Measurements from ENCODE around the gene CDC42SE2. TPM values are rescaled to one million over a fixed set of nuclear protein-coding genes. Genes with fewer than 3 reads are reported as not detected.

Gene CDC42SE2
- total RNA-seq (100 to 1,000 TPM; 313 to 326 TPM), polyA plus RNA-seq (100 to 1,000 TPM; 423 to 544 (median 480) TPM), total RNA-seq (253 to 839 (median 390) reads per million in 6 experiments)

GRCh38 chr5:131263648-131264450, at the start of gene CDC42SE2:
Gene CDC42SE2, plus strand, starts transcription at chr5:131264053. Its CDS starts 95,441 bp downstream, at chr5:131359494.
- no peaks in the 10 kb centered on the region for H3K27me3 Mint-ChIP-seq
- H3K27ac Mint-ChIP-seq, result peak within 1 kb of the TSS; percentile 93 to 98 (median 96)
- peaks cover 6 to 26% (median 11%) of the 10 kb centered on the region in 3 donors for H3K36me3 Mint-ChIP-seq
- peak; percentile 78 to 84 for ATAC-seq
- DNase-seq, result peak; percentile 81 to 92 (median 88)
- peak within 1 kb of the TSS; percentile 79 to 98 (median 91) for H3K4me3 Mint-ChIP-seq
- peaks cover 11 to 64% (median 39%) of the 10 kb centered on the region in 4 donors for H3K4me1 Mint-ChIP-seq
- H3K9me3 Mint-ChIP-seq, result no peaks in the 10 kb centered on the region
- POLR2A ChIA-PET, result interaction anchor here (0.6 to 10.2 kb wide), 35 partner anchors 10 to 137 kb away, joined by 3 to 159 read pairs (median 6); partner anchors contain the start of genes HINT1 and LYRM7

DNA sequence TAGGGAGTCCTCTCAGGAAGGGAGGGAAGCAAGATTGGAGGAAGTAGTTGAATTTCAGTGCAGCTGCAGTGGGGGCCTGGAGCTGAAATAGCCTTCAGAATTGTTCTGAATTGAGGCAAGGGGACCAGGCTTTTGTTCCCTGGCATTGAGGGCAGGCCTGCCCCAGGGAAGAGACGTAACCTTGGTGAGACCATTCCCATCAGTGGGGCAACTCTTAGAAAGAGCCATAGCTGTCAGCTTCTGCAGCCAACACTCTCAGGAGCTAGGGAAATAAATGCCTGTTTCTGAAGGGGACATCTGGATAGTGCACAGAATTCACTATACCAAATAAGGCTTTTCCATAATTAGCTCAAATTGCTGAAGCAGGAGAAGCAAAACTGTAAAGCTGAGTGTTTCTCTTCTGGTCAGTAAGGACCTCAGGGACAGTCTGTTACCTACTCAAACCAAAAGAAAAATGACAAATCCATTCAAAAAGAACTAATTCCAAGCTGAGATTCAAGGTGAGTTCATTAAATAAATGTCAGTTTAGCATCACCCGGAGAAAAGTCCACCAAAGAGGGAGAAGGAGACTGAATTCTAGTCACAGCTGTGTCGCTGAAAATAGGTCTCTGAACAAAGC, 49.1 kb upstream of the CDC42SE2 start:
- POLR2A ChIA-PET, result interaction anchor here (0.7 to 3.0 kb wide), 4 partner anchors 14 to 43 kb away, joined by 3 to 14 read pairs (median 5); no protein-coding TSS in a partner anchor
- peak overlapping the region in 8 of 10 donors; percentile 1 to 77 (median 52) for H3K27ac Mint-ChIP-seq
- H3K4me1 Mint-ChIP-seq, result peaks cover 21 to 74% (median 49%) of the 10 kb centered on the region in 4 donors

DNA sequence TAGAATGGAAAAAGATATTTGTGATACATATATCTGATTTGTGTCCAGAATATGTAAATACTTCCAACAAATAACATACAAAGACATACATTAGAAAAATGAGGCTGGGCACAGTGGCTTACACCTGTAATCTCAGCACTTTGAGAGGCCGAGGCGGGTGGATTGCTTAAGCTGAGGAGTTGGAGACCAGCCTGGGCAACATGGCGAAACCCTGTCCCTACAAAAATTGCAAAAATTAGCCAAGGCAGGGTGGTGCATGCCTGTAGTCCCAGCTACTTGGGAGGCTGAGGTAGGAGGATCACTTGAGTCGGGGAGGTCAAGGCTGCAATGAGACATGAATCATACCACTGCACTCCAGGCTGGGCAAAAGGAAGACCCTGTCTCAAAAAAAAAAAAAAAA, 46.1 kb upstream of the CDC42SE2 start:
- Mint-ChIP-seq H3K27me3 (no peaks in the 10 kb centered on the region), H3K27ac (peak overlapping the region in 1 of 10 donors; percentile 38), H3K9me3 (no peaks in the 10 kb centered on the region), H3K4me1 (peaks cover 7 to 47% (median 24%) of the 10 kb centered on the region in 4 donors), H3K4me3 (no peak overlapping the region), H3K36me3 (no peaks in the 10 kb centered on the region)
- ATAC-seq, result no peak
- no peak for DNase-seq
- POLR2A ChIA-PET, result no interaction called here

More for the DNA sequence above, 49.1 kb upstream of the CDC42SE2 start:
- Mint-ChIP-seq H3K9me3 (no peaks in the 10 kb centered on the region), H3K27me3 (no peaks in the 10 kb centered on the region), H3K4me3 (peak overlapping the region in 4 of 10 donors; percentile 37 to 67 (median 54)), H3K36me3 (no peaks in the 10 kb centered on the region)
- DNase-seq (no peak), ATAC-seq (no peak)

- no peaks in the 10 kb centered on the region for H3K36me3 Mint-ChIP-seq
- H3K4me3 Mint-ChIP-seq, result no peak overlapping the region
- POLR2A ChIA-PET, result no interaction called here
- H3K27me3 Mint-ChIP-seq, result no peaks in the 10 kb centered on the region
- ATAC-seq, result no peak
- peaks cover 7 to 46% (median 24%) of the 10 kb centered on the region in 4 donors for H3K4me1 Mint-ChIP-seq
- no peak for DNase-seq
- H3K27ac Mint-ChIP-seq, result no peak overlapping the region
- no peaks in the 10 kb centered on the region for H3K9me3 Mint-ChIP-seq
Observed at GRCh38 chr5:131218392-131218791, 45.5 kb upstream of the CDC42SE2 start.

DNA sequence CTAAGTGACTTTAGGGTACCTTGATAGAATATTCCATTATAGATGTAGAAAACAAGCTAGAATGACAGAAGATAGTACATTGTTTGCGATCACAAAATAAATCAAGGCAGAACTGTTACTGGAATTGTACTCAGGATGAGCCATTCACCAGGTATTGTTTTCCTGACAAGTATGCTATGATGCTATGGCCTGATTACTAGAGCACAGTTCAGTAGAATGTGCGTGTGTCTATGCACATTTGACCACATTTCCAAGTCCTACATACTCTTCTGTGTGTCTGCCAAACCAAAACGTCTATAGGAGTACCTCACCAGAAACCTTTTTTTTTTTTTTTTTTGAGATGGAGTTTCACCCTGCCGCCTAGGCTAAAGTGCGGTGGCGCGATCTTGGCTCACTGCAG, 43.3 kb upstream of the CDC42SE2 start:
- Mint-ChIP-seq H3K4me1 (peaks cover 3 to 27% (median 8%) of the 10 kb centered on the region in 4 donors), H3K27me3 (no peaks in the 10 kb centered on the region), H3K36me3 (no peaks in the 10 kb centered on the region), H3K27ac (no peak overlapping the region), H3K9me3 (no peaks in the 10 kb centered on the region), H3K4me3 (no peak overlapping the region)
- POLR2A ChIA-PET, result interaction anchor here (0.8 to 1.8 kb wide), 2 partner anchors 11 to 16 kb away, joined by 3 to 11 read pairs; no protein-coding TSS in a partner anchor
- DNase-seq (no peak), ATAC-seq (no peak)

DNA sequence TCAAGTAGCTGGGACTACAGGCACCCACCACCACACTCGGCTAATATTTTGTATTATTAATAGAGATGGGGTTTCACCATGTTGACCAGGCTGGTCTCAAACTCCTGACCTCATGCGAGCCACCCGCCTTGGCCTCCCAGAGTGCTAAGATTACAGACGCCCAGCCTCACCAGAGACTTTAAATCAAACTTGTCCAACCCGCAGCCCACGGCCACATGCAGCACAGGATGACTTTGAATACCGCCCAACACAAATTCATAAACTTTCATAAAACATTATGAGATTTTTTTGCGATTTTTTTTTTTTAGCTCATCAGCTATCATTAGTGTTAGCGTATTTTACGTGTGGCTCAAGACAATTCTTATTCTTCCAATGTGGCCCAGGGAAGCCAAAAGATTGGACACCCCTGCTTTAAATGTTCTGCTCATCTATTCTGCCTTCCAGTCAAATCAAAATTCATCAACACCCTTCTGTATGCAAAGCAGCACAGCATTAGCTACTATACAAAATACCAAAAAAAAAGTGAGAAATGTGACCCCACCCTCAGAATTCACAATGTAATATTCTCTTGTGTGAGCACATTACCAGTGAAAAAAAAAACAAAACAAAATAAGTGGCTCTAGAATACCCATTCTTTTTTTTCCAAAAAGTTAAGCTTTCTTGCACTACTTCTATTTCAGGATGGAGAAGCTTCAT, 42.7 kb upstream of the CDC42SE2 start:
- POLR2A ChIA-PET, result interaction anchor here (0.7 to 1.8 kb wide), 4 partner anchors 12 to 56 kb away, joined by 3 to 11 read pairs (median 4); partner anchors contain the start of genes CDC42SE2 and HINT1
- no peak overlapping the region for H3K27ac Mint-ChIP-seq
- DNase-seq (no peak), ATAC-seq (no peak)
- H3K9me3 Mint-ChIP-seq, result no peaks in the 10 kb centered on the region
- peaks cover 3 to 24% (median 8%) of the 10 kb centered on the region in 4 donors for H3K4me1 Mint-ChIP-seq
- no peaks in the 10 kb centered on the region for H3K36me3 Mint-ChIP-seq
- no peaks in the 10 kb centered on the region for H3K27me3 Mint-ChIP-seq
- H3K4me3 Mint-ChIP-seq, result no peak overlapping the region

- no peak for ATAC-seq
- POLR2A ChIA-PET, result interaction anchor here (1.2 to 1.8 kb wide), 3 partner anchors 12 to 57 kb away, joined by 3 to 11 read pairs (median 4); partner anchors contain the start of genes CDC42SE2 and HINT1
- DNase-seq, result no peak
- H3K9me3 Mint-ChIP-seq, result no peaks in the 10 kb centered on the region
- no peaks in the 10 kb centered on the region for H3K36me3 Mint-ChIP-seq
- H3K4me1 Mint-ChIP-seq, result peaks cover 1 to 18% (median 5%) of the 10 kb centered on the region in 4 donors
- H3K27ac Mint-ChIP-seq, result no peak overlapping the region
- no peak overlapping the region for H3K4me3 Mint-ChIP-seq
- no peaks in the 10 kb centered on the region for H3K27me3 Mint-ChIP-seq
Observed at GRCh38 chr5:131221888-131222287, 42.0 kb upstream of the CDC42SE2 start.

DNA sequence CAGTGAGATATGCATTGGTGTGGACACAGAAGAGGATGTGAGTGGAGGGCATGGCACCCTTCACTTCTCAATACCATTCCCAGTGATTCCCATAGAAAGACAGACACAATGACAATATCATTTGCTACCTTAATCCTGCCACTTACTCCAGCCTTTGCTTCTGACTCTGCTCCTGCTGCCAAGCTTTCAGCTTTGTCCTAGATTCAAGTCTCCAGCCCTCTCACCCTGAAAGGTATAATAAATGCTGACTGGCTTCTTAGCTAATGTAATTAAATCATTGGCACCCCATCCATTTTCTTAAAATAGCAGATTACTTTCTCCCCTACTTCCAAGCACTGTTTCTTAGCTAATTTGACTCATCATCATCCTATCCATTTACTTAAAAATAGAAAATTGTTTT, 41.1 kb upstream of the CDC42SE2 start:
- POLR2A ChIA-PET, result interaction anchor here (0.9 to 1.4 kb wide), 2 partner anchors 22 to 42 kb away, joined by 4 read pairs; partner anchors contain the start of gene CDC42SE2
- ATAC-seq (no peak), DNase-seq (no peak)
- Mint-ChIP-seq H3K27me3 (no peaks in the 10 kb centered on the region), H3K4me1 (peaks cover 0 to 12% (median 4%) of the 10 kb centered on the region in 4 donors), H3K9me3 (no peaks in the 10 kb centered on the region), H3K4me3 (no peak overlapping the region), H3K36me3 (no peaks in the 10 kb centered on the region), H3K27ac (peak overlapping the region in 1 of 10 donors; percentile 33)

DNA sequence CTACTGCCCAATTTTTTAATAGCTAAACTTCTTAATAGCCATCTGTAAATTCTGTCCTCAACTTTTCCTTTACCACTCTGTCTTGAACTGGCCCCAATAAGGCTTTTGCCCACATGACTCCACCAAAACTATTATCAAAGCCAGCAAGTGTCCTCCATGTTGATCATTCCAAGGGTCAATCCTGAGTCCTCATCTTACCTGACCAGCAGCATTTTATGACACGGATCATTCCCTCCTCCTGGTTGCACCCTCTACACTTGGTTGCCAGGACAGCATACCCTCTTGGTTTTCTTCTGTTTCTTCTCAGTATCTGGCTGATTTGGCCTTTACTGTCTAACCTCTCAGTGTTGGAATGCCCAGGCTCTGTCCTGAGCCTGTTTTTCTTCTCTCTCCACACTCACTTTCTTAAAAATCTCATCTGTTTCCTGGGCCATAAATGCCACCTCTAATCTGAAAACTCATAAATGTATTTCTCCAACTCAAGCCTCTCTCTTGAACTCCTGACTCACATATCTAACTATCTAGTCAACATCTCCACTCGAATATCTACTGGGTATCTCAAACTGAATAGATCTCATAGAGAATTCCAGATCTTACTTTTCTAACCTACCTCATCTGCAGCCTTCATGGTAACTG, 40.0 kb upstream of the CDC42SE2 start:
- H3K36me3 Mint-ChIP-seq, result no peaks in the 10 kb centered on the region
- H3K27me3 Mint-ChIP-seq, result no peaks in the 10 kb centered on the region
- no peak overlapping the region for H3K4me3 Mint-ChIP-seq
- peaks cover 0 to 9% (median 5%) of the 10 kb centered on the region in 4 donors for H3K4me1 Mint-ChIP-seq
- no peak overlapping the region for H3K27ac Mint-ChIP-seq
- DNase-seq (no peak), ATAC-seq (no peak)
- H3K9me3 Mint-ChIP-seq, result no peaks in the 10 kb centered on the region
- POLR2A ChIA-PET, result interaction anchor here (1.0 to 1.6 kb wide), 4 partner anchors 10 to 39 kb away, joined by 4 to 7 read pairs (median 4); partner anchors contain the start of gene CDC42SE2

DNA sequence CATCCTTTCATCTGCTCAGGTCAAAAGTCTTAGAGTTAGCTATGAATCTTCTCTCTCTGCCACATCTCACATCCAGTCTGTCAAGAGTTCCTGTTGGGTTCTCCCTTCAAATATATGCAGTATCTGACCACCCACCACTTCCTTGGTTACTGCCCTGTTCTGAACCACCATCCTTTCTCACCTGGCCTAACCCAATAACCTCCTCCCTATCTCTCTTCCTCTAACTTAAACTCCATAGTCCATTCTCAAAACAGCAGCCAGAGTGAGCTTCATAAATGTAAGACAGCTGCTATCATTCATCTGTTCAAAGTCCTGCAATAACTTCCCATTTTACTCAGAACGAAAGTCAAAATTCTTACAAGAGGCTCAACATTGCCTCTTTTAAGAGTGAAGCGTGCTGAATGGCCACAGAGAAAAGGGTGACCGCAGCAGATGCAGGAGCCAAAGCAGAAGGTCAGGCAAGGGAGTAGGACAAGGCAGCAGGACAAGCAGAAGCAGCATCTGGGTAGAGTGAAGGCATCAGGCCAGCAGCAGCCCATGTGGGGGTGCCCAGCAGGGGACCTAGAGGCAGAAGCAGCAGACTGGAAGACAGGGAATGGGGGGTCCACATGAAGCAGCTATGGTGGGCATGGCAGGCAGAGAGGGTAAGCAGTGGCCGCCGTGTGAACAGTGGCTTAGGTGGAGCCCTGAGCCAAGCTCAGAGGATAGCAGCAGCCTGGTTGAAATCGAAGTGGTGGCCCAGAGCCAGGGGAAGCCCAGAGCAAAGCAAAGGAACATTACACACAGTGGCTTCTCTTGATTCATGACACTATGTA, 39.3 kb upstream of the CDC42SE2 start:
- POLR2A ChIA-PET, result interaction anchor here (1.0 to 1.6 kb wide), 4 partner anchors 11 to 39 kb away, joined by 4 to 7 read pairs (median 4); partner anchors contain the start of gene CDC42SE2
- no peaks in the 10 kb centered on the region for H3K36me3 Mint-ChIP-seq
- no peaks in the 10 kb centered on the region for H3K27me3 Mint-ChIP-seq
- no peak overlapping the region for H3K27ac Mint-ChIP-seq
- H3K9me3 Mint-ChIP-seq, result no peaks in the 10 kb centered on the region
- peak in 1 of 10 donors; percentile 6 for DNase-seq
- H3K4me3 Mint-ChIP-seq, result no peak overlapping the region
- H3K4me1 Mint-ChIP-seq, result peaks cover 2 to 12% (median 6%) of the 10 kb centered on the region in 4 donors
- peak; percentile 73 to 76 for ATAC-seq

All from naive thymus-derived CD8-positive, alpha-beta T cell (primary cell).